ENCODE measurements around the gene MPP2.
"Not testable (repeated sequence)": the region's sequence is repeated elsewhere in the genome, so short reads cannot be mapped to it uniquely, and the experiment has no call there.

The MPP2 gene

DNA sequence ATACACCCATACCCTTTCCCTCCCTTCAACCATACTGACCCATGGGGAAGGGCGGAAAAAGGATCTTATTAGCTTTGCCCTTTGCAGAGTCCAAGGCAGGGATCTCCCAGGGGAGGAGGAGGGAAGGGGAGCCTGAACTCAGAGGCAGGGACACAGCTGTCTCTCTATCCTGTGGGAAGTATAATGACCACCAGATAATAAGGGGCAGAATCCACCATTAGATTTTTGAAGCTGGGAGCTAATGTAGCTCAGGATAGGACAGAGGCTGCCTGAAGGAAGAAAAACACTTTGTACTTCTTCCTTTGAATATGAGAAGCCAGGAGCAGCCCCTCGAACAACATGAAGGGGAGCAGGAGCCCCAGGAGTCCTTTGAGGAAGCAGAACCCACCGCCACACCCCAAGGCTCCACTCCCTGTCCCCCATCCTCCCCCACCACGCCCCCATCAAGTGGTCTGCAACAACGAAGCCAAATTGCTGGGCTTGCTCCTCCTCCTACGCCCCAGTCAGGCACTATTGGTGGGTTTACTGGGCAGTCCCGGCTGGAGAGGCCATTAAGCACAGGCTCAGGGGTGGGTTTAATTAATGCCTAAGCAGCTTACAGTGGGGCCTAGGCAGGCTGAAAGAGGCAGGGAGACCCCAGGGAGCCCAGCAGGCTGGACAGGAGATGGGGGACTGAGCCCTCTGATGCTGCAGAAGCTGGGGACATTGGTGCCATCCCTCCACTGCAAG, 5.3 kb downstream of the MPP2 start:
- no peak for DNase-seq (ENCODE audit: low read depth)

- no peak for DNase-seq (ENCODE audit: low read depth)
Observed at GRCh38 chr17:43900858-43901754, 6.2 kb downstream of the MPP2 start.

DNA sequence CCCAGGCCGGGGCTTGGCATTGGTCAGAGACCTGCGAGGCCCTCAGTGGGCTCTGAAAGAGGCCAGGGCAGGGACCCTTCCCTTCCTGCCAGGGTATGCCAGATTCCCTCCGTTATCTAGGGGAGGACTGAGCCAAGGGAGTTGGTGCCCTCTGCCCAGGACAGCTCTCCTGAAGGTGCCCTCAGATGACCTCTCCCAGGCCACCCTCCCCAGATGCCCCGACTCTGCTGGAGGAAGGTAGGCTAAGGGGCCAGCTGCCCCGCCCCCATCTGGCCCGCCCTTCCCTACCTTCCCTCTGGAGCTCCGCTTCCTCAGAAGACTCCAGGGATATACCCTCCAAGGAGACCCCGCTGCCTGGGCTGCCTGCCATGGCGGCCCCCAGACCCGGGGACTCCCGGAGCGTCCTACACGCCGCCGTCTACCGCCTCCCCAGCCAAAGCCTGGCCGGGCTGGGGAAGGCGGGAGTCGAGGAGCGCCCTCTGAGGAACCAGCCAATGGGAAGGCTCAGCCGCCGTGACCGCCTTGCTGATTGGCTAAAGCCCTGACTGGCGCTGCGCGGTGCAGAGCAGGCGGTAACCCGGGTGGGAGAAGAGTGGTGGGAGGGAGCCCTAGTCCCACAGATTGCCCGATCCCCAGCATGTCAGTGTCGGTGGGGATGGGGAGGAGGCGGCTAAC, 7.0 kb downstream of the MPP2 start:
- DNase-seq (ENCODE audit: low read depth): peak; percentile 58

GRCh38 chr17:43898446-43898845, 8.9 kb downstream of the MPP2 start:
- DNase-seq (ENCODE audit: low read depth): no peak

GRCh38 chr17:43897831-43898230, 9.5 kb downstream of the MPP2 start:
- DNase-seq (ENCODE audit: low read depth): no peak

- DNase-seq (ENCODE audit: low read depth): not testable (repeated sequence)
Observed at GRCh38 chr17:43894494-43894893, 12.8 kb downstream of the MPP2 start.

- no peak for DNase-seq (ENCODE audit: low read depth)
Observed at GRCh38 chr17:43892647-43892952, 14.7 kb downstream of the MPP2 start.

DNA sequence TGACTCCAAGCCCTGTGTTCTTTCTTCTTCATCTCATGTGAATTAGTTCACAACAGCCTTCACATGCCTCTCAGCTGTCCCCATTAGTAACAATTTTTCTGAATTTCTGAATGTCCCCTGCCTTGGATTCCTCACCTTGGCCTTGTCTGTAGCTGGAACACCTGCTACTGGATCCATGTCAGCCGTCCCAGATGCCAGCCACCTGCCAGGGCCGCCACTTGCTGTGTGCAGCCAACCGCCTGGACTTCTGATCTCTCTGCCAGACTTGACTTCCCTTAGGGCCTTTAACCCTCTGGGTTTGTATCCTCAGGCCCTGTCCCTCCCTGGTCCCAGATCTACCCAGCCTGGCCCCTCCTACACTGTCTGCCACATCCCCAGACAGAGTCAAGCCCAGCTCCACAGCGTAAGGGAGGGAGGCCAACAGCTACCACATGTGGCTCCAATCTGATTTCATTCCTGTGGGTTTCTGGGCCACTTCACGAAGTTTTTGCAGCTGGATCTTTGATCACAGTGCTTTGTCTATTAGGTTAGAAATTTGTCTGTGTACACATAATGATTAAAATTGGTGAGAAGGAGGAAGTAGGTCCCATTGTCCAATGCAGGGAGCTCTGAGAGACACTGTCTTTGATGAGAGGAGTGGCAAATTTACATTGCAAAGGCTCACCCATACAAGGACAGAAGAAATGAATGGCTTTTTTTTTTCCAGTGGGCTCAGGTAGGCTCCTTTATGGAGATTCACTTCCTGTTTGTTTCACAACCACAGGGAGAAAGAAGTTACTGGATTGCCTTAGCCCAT, 15.3 kb downstream of the MPP2 start:
- DNase-seq (ENCODE audit: low read depth): no peak

GRCh38 chr17:43890240-43890639, 17.1 kb downstream of the MPP2 start:
- no peak for DNase-seq (ENCODE audit: low read depth)

- no peak for DNase-seq (ENCODE audit: low read depth)
Observed at GRCh38 chr17:43888548-43888947, 18.8 kb downstream of the MPP2 start.

GRCh38 chr17:43882761-43883415, 24.4 kb downstream of the MPP2 start:
- no peak for DNase-seq (ENCODE audit: low read depth)

DNA sequence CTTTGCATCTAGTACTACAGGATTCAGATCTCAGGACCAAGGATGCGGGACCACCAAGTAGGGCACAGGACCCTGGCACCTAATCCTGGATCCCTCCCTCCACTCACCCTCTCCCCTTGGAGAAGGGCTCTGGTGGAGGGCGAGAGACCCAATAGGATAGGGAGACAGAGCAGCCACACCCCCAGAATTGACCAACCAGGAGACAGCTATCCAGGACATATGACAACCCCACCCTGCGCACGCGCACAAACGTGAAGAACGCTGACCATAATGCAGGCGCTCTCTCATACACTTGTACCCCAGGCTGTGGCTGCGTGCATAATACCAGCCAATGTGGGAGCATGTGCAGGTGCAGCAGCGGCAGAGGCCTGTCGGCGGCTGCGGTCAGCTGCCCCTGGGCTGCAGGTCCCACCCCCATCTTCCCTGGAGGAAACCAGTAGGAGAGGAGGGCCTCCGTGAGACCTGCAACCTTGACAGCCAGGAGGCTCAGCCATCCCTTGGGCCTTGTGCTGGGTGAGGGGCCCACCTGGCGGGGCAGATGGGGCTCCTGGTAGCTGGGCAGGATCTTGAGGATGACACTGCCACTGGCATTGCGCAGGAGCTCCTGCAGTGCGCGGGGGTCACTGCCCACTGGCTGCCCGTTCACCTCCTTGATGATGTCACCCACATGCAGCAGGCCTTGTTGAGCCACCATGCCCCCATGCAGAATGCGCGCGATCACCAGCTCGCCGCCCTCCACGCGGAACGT, 25.4 kb downstream of the MPP2 start:
- DNase-seq (ENCODE audit: low read depth): no peak

DNA sequence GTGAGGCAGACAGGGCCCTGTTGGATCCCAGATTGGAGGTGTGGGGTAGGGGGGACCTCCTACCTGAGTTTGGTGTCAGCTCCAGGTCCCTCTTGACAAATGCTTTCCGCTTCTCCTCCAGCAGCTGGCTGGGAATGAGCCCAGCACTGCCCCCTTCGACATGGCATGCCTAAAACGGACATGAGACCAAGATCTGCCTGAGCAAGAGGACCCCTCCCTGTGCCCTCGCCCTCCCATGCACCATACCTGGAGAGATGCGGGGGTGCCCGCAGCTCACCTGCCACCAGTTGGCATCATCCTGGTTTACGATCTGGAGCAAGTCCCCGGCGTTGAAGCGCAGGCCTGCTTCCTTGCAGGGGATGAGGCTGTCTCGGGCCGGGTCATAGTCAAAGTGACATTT, 26.2 kb downstream of the MPP2 start:
- no peak for DNase-seq (ENCODE audit: low read depth)

- DNase-seq (ENCODE audit: low read depth): peak; percentile 11
Observed at GRCh38 chr17:43880420-43880991, 26.8 kb downstream of the MPP2 start.

DNA sequence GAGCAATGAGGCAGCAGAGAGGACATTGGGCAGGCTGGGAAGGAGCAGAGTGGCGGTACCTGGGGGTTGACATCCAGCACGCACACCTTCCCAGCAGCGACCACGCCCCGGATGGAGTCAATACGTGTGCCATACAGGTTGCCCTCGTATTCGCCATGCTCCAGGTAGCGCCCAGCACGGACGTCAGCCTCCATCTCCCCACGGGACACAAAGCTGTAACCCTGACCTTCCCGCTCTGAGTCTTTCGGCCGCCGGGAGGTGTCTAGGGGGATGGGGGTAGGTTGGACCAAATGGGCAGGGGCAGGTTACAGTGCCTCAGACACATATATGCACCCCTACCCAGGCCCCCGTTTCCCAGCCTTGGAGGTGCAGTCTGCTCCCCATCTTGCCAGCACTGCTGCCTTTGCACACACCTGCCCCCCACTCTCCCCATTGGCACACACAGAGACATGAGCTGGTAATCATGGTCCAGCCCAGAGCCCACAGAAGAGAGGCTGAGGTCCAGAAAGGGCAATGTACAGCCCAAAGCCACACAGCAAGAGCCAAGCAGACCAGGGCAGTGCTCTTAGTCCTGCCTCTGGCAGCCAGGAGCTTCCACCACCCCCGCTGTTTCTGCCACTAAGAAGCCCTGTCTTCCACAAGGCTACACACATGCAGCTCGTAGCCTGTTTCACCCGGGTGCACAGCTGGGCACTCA, 27.5 kb downstream of the MPP2 start:
- no peak for DNase-seq (ENCODE audit: low read depth)

DNA sequence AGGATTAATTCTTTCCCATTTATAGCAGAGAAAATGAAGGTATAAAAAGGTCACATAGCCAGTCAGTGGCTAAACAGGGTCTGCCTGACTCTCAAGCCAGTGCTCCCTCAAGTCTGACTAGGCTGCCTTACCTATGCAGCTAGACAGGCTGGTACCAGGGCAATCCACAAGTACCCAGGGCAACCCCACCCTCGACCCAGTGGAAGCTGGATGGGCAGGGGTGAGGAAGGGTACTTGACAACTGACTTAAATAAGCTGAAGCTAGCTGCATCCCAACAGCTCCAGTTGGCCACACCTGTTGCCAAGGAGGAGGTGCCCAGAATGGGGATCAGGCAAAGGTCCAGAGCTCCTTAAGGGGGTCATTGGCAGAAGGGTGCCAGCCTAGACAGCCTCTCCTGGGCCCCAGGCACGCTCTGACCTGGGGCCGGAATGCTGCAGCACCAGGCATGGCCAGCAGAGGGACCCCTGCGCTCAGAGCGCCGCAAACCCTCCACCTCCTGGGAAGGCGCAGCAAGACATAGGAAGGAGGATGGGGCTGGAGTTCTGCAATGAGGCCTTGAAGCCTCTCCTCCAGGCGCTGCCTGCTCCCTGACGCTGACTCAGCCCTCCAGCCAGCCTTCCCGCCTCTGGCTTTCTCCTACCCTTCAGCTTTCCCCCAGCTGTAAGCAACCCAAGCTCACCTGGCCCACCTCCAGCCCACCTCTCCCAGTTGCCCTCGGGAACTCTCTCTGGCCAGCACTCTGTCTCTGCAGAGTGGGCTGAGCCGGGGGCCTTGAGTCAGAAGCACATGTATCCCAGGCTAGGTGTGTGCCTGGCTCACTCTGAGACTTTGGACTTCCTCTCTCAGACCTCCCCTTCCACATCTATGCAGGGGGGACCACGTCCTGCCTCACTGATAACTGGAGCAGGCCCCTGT, 28.8 kb downstream of the MPP2 start:
- DNase-seq (ENCODE audit: low read depth): peak; percentile 92

DNA sequence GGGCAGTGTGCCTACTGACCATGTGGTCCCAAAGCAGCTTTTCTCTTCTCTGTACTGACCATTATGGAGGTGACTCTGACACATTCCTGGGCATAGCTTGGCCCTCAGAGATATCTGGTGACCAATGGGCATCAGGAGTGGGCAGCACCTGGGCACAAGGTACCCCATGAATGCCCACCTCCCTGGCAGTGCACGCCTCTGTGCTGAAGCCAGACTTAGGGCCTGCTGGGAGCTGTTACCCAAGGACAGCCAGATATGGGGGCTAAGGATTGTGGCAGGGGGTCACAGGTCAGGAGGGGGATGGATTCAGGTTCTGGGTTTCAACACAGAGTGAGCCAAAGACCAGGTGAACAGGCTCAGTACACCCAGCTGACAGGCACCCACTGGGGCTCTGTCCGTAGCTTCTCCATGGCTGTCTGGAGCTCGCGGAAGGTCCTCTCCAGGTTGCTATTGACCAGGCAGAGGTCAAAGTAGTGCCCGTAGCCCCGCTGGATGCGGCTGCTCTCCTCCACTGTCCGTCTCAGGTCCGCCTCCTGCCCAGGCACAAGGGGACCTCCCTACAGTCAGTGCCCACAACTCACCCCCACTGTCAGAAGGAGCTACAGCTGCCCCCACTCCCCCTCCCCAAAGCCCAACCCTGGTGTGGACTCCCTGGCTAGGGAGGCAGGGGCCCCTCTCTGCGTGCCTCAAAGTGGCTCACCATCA, 29.7 kb downstream of the MPP2 start:
- DNase-seq (ENCODE audit: low read depth): no peak

GRCh38 chr17:43877031-43877430, 30.3 kb downstream of the MPP2 start:
- no peak for DNase-seq (ENCODE audit: low read depth)
